GM23338 (cell line): ENCODE results near the gene TNFAIP8L3. TPM values are rescaled to one million over a fixed set of nuclear protein-coding genes. Genes with fewer than 3 reads are reported as not detected.

Source experiments
- ATAC-seq: fragments of 200-7000 bp; cut with Tn5 transposase; 3 replicates; pipeline ENCODE4 v1.9.1; 2020
- DNase-seq: peaks from one replicate; pipeline ENCODE4 v3.0.0-alpha.2; 2015; ENCODE audit warnings: low spot score
- H2AFZ ChIP-seq: fragments of 200-600 bp; sonication (generic); 2 replicates; pipeline ENCODE4 v1.8.0; 2016; ENCODE audit warnings: antibody characterized with exemption, mild to moderate bottlenecking, moderate library complexity
- H3F3A ChIP-seq: fragments of 200-600 bp; sonication (generic); replicated peaks from 2 replicates; pipeline ENCODE4 v1.8.0; 2017; ENCODE audit warnings: antibody characterized with exemption, mixed run types, low read depth
- H3K27ac ChIP-seq: fragments of 200-600 bp; sonication (generic); 2 replicates; pipeline ENCODE4 v1.6.1; 2016; ENCODE audit warnings: low read depth
- H3K27me3 ChIP-seq: fragments of 200-600 bp; sonication (generic); 2 replicates; pipeline ENCODE4 v1.8.0; 2016; ENCODE audit warnings: mild to moderate bottlenecking, mixed run types, moderate library complexity; ENCODE audit not compliant: insufficient read depth
- H3K36me3 ChIP-seq: fragments of 200-600 bp; sonication (generic); 2 replicates; pipeline ENCODE4 v1.8.0; 2016; ENCODE audit warnings: mild to moderate bottlenecking; ENCODE audit not compliant: insufficient read depth
- H3K4me1 ChIP-seq: fragments of 200-600 bp; sonication (generic); 2 replicates; pipeline ENCODE4 v1.8.0; 2016; ENCODE audit warnings: mild to moderate bottlenecking, moderate library complexity; ENCODE audit not compliant: insufficient read depth
- H3K4me2 ChIP-seq: fragments of 200-600 bp; sonication (generic); 2 replicates; pipeline ENCODE4 v1.7.1; 2017; ENCODE audit warnings: mixed run types
- H3K4me3 ChIP-seq: fragments of 200-600 bp; sonication (generic); 2 replicates; pipeline ENCODE4 v1.6.1; 2016; ENCODE audit warnings: mixed run types
- H3K79me2 ChIP-seq: fragments of 200-600 bp; sonication (generic); replicated peaks from 2 replicates; pipeline ENCODE4 v1.8.0; 2017; ENCODE audit warnings: mild to moderate bottlenecking; ENCODE audit not compliant: insufficient read depth
- H3K9me2 ChIP-seq: fragments of 200-600 bp; sonication (generic); 2 replicates; pipeline ENCODE4 v1.8.0; 2017; ENCODE audit not compliant: insufficient read depth
- H4K20me1 ChIP-seq: fragments of 200-600 bp; sonication (generic); replicated peaks from 2 replicates; pipeline ENCODE4 v1.8.0; 2017; ENCODE audit warnings: mild to moderate bottlenecking; ENCODE audit not compliant: insufficient read depth
- H3K27ac Mint-ChIP-seq: 2 replicates; pipeline ENCODE4 v1.8.0; 2020; ENCODE audit warnings: inconsistent platforms, mild to moderate bottlenecking, moderate library complexity, mixed read lengths
- H3K27me3 Mint-ChIP-seq: 3 replicates; pipeline ENCODE4 v1.8.0; 2022; ENCODE audit warnings: low read depth, mild to moderate bottlenecking, moderate library complexity, mixed read lengths, inconsistent platforms; ENCODE audit not compliant: insufficient read depth, poor library complexity
- H3K36me3 Mint-ChIP-seq: 3 replicates; pipeline ENCODE4 v1.8.0; 2021; ENCODE audit warnings: low read depth, mild to moderate bottlenecking, inconsistent platforms, moderate library complexity, mixed read lengths
- H3K4me1 Mint-ChIP-seq: 3 replicates; pipeline ENCODE4 v1.8.0; 2020; ENCODE audit warnings: mild to moderate bottlenecking, inconsistent platforms, mixed read lengths
- H3K4me3 Mint-ChIP-seq: 3 replicates; pipeline ENCODE4 v1.8.0; 2021; ENCODE audit warnings: moderate library complexity, mild to moderate bottlenecking, inconsistent platforms, mixed read lengths
- H3K9me3 Mint-ChIP-seq: 3 replicates; pipeline ENCODE4 v1.8.0; 2020; ENCODE audit warnings: moderate library complexity, mild to moderate bottlenecking, inconsistent platforms, mixed read lengths
- CREB1 ChIP-seq: fragments of 250-450 bp; sonication (Bioruptor Pico); IDR thresholded peaks from 2 replicates; pipeline ENCODE4 v1.5.0; 2020; ENCODE audit warnings: low read depth, mild to moderate bottlenecking, moderate library complexity
- CTCF ChIP-seq, 2 experiments: fragments of 200-600 bp in 1 of 2; sonication (generic) in 1 of 2; conservative IDR thresholded peaks; 2 replicates each; pipeline versions ENCODE4 v1.5.1 to v1.6.1; 2016 to 2017; ENCODE audit warnings: antibody characterized with exemption in 2 of 2, low read depth in 2 of 2, mild to moderate bottlenecking in 2 of 2, moderate library complexity in 1 of 2
- EZH2 ChIP-seq: fragments of 200-600 bp; sonication (generic); IDR thresholded peaks from one replicate; pipeline ENCODE4 v1.8.0; 2017; ENCODE audit warnings: antibody characterized with exemption, mild to moderate bottlenecking, low read depth; ENCODE audit not compliant: unreplicated experiment
- JUNB ChIP-seq: IDR thresholded peaks from one replicate; pipeline ENCODE4 v1.6.1; 2016; ENCODE audit warnings: antibody characterized with exemption; ENCODE audit not compliant: unreplicated experiment
- NANOG ChIP-seq: IDR thresholded peaks from 2 replicates; pipeline ENCODE4 v1.6.1; 2016; ENCODE audit warnings: antibody characterized with exemption, borderline replicate concordance
- POLR2AphosphoS5 ChIP-seq: IDR thresholded peaks from 2 replicates; pipeline ENCODE4 v1.6.1; 2016; ENCODE audit warnings: antibody characterized with exemption, low read depth
- REST ChIP-seq: IDR thresholded peaks from one replicate; pipeline ENCODE4 v1.6.1; 2018; ENCODE audit warnings: antibody characterized with exemption; ENCODE audit not compliant: unreplicated experiment
- STAT1 ChIP-seq: IDR thresholded peaks from one replicate; pipeline ENCODE4 v1.6.1; 2016; ENCODE audit warnings: antibody characterized with exemption; ENCODE audit not compliant: unreplicated experiment
- ZNF331 ChIP-seq: fragments of 250-450 bp; sonication (Bioruptor Pico); IDR thresholded peaks from 2 replicates; pipeline ENCODE4 v1.5.0; 2020; ENCODE audit warnings: low read depth, mild to moderate bottlenecking, moderate library complexity
- polyA plus RNA-seq: library from polyadenylated mRNA; unstranded; fragments of >200 nt; fragmentation: Nextera tagmentation; extraction: Ambion mirVana; gene quantifications from 2 replicates; pipeline ENCODE4 v1.2.1, GENCODE V29; 2016
- total RNA-seq: library from RNA; depleted of rRNA; stranded (reverse); fragments of >200 nt; shearing (Covaris generic); gene quantifications from 2 replicates; pipeline ENCODE4 v1.2.3, GENCODE V29; 2014

TNFAIP8L3 gene
- total and polyA plus RNA-seq, 2 experiments from 2014 or later, result 0.23 to 0.31 TPM

GRCh38 chr15:51060030-51060673, 34.6 kb downstream of the TNFAIP8L3 start:
- H3K36me3 Mint-ChIP-seq, result no peaks in the 10 kb centered on the region
- H3K9me3 Mint-ChIP-seq, result no peaks in the 10 kb centered on the region; the same call in 2 of the 3 replicates
- Histone ChIP-seq H3K27ac (no peak overlapping the region), H3K4me2 (no peak overlapping the region), H3F3A (no peaks in the 10 kb centered on the region), H2AFZ (no peak overlapping the region), H3K36me3 (no peaks in the 10 kb centered on the region), H3K4me3 (no peak overlapping the region), H3K4me1 (no peaks in the 10 kb centered on the region), H4K20me1 (no peaks in the 10 kb centered on the region), H3K79me2 (no peaks in the 10 kb centered on the region), H3K9me2 (0 out of 2 replicates have a peak, but pooled peaks cover 16% of the 10 kb centered on the region), H3K27me3 (no peaks in the 10 kb centered on the region)
- peaks cover 2% of the 10 kb centered on the region for H3K27me3 Mint-ChIP-seq
- H3K4me1 Mint-ChIP-seq, result peaks cover 1% of the 10 kb centered on the region; the same call in 2 of the 3 replicates
- no peak for TF ChIP-seq CREB1 (CRISPR knock-in tag)
- TF ChIP-seq ZNF331 (CRISPR knock-in tag), result no peak
- no peak for TF ChIP-seq EZH2
- TF ChIP-seq POLR2AphosphoS5, result no peak
- no peak for TF ChIP-seq NANOG
- H3K4me3 Mint-ChIP-seq, result no peak overlapping the region
- DNase-seq (no peak), ATAC-seq (no peak)
- H3K27ac Mint-ChIP-seq, result no peak overlapping the region

GRCh38 chr15:51054535-51054934, 40.2 kb downstream of the TNFAIP8L3 start:
- Histone ChIP-seq H3K27me3 (no peaks in the 10 kb centered on the region), H3K9me2 (0 out of 2 replicates have a peak, but pooled peaks cover 12% of the 10 kb centered on the region), H3F3A (no peaks in the 10 kb centered on the region), H3K4me1 (peaks cover 3% of the 10 kb centered on the region; the same call in 1 of the 2 replicates), H3K4me3 (no peak overlapping the region), H2AFZ (no peak overlapping the region), H3K79me2 (no peaks in the 10 kb centered on the region), H3K27ac (no peak overlapping the region), H3K4me2 (no peak overlapping the region), H3K36me3 (no peaks in the 10 kb centered on the region), H4K20me1 (no peaks in the 10 kb centered on the region)
- no peak overlapping the region for H3K27ac Mint-ChIP-seq
- DNase-seq (no peak), ATAC-seq (no peak)
- peaks cover 4% of the 10 kb centered on the region for H3K27me3 Mint-ChIP-seq
- peaks cover 11% of the 10 kb centered on the region; the same call in 2 of the 3 replicates for H3K4me1 Mint-ChIP-seq
- H3K9me3 Mint-ChIP-seq, result no peaks in the 10 kb centered on the region; the same call in 2 of the 3 replicates
- H3K4me3 Mint-ChIP-seq, result no peak overlapping the region
- no peaks in the 10 kb centered on the region; the same call in 2 of the 3 replicates for H3K36me3 Mint-ChIP-seq
- TF ChIP-seq EZH2, result no peak
- TF ChIP-seq STAT1, result no peak
- no peak for TF ChIP-seq REST
- no peak for TF ChIP-seq CTCF (conservative IDR thresholded peaks at IDR 0.05; ENCODE audit: low read depth in 2 of 2)
- no peak for TF ChIP-seq CREB1 (CRISPR knock-in tag)
- no peak for TF ChIP-seq NANOG
- TF ChIP-seq ZNF331 (CRISPR knock-in tag), result no peak
- TF ChIP-seq JUNB, result no peak
- TF ChIP-seq POLR2AphosphoS5, result no peak
